Gastroesophageal sphincter (tissue), 4 donors: Measurements from ENCODE around the gene ITPRID2. TPM values are rescaled to one million over a fixed set of nuclear protein-coding genes. Genes with fewer than 3 reads are reported as not detected.

Experiments
- ATAC-seq: fragments of 150-250 bp; one replicate; pipeline ENCODE4 v1.9.1; 2016; ENCODE audit warnings: mild to moderate bottlenecking, moderate library complexity
- H3K27ac ChIP-seq, 4 donors: fragments of 200-600 bp; sonication (generic) in 3 of 4; 1 replicate in 3 of 4; 2 replicates in 1 of 4; pipeline ENCODE4 v1.5.1; 2016 to 2019
- H3K27me3 ChIP-seq: fragments of 200-600 bp; sonication (generic); one replicate; pipeline ENCODE4 v1.5.1; 2019
- H3K36me3 ChIP-seq, 2 donors: fragments of 200-600 bp; sonication (generic); one replicate each; pipeline ENCODE4 v1.5.1; 2019; ENCODE audit warnings: control low read depth in 1 of 2
- H3K4me1 ChIP-seq, 3 donors: fragments of 200-600 bp; sonication (generic); 1 replicate in 2 of 3; 2 replicates in 1 of 3; pipeline ENCODE4 v1.5.1; 2016 to 2019; ENCODE audit warnings: control low read depth in 2 of 3
- H3K4me3 ChIP-seq, 2 donors: fragments of 200-600 bp; sonication (generic); one replicate each; pipeline ENCODE4 v1.5.1; 2019; ENCODE audit warnings: mild to moderate bottlenecking in 1 of 2, moderate library complexity in 1 of 2
- H3K9me3 ChIP-seq, 3 donors: fragments of 200-600 bp; sonication (generic); one replicate each; pipeline ENCODE4 v1.5.1; 2017 to 2019; ENCODE audit warnings: control low read depth in 2 of 3
- EP300 ChIP-seq: sonication (generic); formaldehyde crosslinking; IDR thresholded peaks from one replicate; pipeline ENCODE4 v1.6.1; 2017; ENCODE audit warnings: antibody characterized with exemption, mild to moderate bottlenecking
- POLR2A ChIP-seq, 2 donors: fragments of 450-650 bp; IDR thresholded peaks; one replicate each; pipeline ENCODE4 v1.6.1; 2017; ENCODE audit warnings: antibody characterized with exemption in 2 of 2, mild to moderate bottlenecking in 2 of 2, moderate library complexity in 1 of 2
- POLR2AphosphoS5 ChIP-seq: sonication (generic); formaldehyde crosslinking; IDR thresholded peaks from one replicate; pipeline ENCODE4 v1.6.1; 2017; ENCODE audit warnings: antibody characterized with exemption
- WGBS, 2 donors: methylation state at CpG; one replicate each; pipeline ENCODE4 v1.1.5; 2018; ENCODE audit warnings: low coverage in 1 of 2; 5-methylcytosine and 5-hydroxymethylcytosine counted together
- total RNA-seq, 4 donors: library from RNA; depleted of rRNA; stranded (reverse); fragments of >200 nt; gene quantifications; one replicate each; pipeline ENCODE4 v1.1.0, GENCODE V29; 2016
- TF ChIP-seq, protein P1 (sequence below), 4 experiments: fragments of 200-600 bp in 2 of 4; fragments of 450-650 bp in 2 of 4; sonication (generic) in 1 of 4; IDR thresholded peaks; one replicate each; pipeline ENCODE4 v1.5.1; 2017 to 2019; ENCODE audit warnings: antibody characterized with exemption in 4 of 4, mild to moderate bottlenecking in 2 of 4, moderate library complexity in 2 of 4

The ITPRID2 gene
- total RNA-seq, 4 donors from 2014 or later: 106 to 127 (median 116) TPM

DNA sequence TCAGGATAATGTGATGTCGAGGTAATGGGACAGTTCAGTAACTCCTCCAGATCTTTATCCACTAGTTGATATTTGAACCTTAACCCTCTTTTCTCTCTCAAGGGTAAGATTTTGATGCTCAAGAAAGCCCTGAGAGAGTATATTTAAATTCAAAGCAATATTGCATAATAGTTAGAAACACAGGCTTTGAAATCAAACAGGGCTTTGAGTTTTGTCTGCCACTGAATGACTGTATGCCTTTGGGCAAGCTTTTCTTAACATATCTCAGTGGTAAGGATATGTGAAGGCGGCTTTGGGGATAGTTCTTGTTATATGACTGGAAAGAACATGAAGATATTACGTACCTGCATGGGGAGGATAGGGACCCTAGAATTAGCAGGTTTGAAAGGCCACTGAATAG lies 11.1 kb downstream of the ITPRID2 start:
- 74 to 86% methylated on average over 3 of the region's 3 CpGs for WGBS, 2 donors
- no peak for ATAC-seq
- Histone ChIP-seq H3K27me3 (no peaks in the 10 kb centered on the region), H3K4me3 (no peak overlapping the region), H3K4me1 (peaks cover 0 to 93% (median 3%) of the 10 kb centered on the region in 3 donors), H3K36me3 (peaks cover 7 to 73% of the 10 kb centered on the region in 2 donors), H3K27ac (no peak overlapping the region), H3K9me3 (no peaks in the 10 kb centered on the region)
- TF ChIP-seq EP300 (no peak), POLR2AphosphoS5 (no peak), POLR2A (IDR thresholded peaks at IDR 0.05) (no peak)
- TF ChIP-seq, protein P1, sequence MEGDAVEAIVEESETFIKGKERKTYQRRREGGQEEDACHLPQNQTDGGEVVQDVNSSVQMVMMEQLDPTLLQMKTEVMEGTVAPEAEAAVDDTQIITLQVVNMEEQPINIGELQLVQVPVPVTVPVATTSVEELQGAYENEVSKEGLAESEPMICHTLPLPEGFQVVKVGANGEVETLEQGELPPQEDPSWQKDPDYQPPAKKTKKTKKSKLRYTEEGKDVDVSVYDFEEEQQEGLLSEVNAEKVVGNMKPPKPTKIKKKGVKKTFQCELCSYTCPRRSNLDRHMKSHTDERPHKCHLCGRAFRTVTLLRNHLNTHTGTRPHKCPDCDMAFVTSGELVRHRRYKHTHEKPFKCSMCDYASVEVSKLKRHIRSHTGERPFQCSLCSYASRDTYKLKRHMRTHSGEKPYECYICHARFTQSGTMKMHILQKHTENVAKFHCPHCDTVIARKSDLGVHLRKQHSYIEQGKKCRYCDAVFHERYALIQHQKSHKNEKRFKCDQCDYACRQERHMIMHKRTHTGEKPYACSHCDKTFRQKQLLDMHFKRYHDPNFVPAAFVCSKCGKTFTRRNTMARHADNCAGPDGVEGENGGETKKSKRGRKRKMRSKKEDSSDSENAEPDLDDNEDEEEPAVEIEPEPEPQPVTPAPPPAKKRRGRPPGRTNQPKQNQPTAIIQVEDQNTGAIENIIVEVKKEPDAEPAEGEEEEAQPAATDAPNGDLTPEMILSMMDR (IDR thresholded peaks at IDR 0.05): no peak

DNA sequence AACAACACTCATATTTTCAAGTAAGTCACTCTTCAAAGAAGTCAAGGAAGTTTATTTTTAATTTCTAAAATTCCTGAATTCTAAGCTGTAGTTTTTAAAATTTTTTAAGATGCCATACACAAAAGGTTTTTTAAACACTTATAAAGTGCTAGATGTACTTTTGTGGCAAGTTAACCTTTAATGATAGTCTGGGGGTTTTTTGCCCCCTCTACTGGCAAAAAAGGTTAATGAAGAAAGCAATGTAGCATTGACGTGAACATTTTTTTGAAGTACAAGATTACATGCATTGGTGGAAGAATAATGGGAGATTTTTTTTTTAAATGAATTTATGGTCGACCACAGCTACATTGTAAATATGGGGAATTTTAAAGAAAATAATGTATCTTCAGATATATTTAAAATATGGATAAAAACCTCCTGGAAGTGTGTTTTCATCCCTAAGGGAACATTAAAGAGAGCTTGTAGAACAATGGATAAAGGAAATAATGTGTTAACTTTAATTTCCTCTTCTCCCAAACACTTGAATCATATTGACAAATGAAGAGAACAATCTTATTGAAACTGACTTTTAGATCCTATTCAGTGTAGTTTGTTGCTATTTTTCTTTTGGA lies 12.6 kb downstream of the ITPRID2 start:
- no peak for TF ChIP-seq POLR2A (IDR thresholded peaks at IDR 0.05)
- TF ChIP-seq POLR2AphosphoS5: no peak
- TF ChIP-seq EP300: no peak
- TF ChIP-seq, protein P1 (IDR thresholded peaks at IDR 0.05): peak; percentile 36 to 61 (median 55)
- Histone ChIP-seq H3K36me3 (peaks cover 7 to 66% of the 10 kb centered on the region in 2 donors), H3K4me1 (peaks cover 0 to 90% (median 6%) of the 10 kb centered on the region in 3 donors), H3K27me3 (no peaks in the 10 kb centered on the region), H3K27ac (no peak overlapping the region), H3K4me3 (no peak overlapping the region), H3K9me3 (no peaks in the 10 kb centered on the region)
- 0 to 9% methylated on average over 2 of the region's 2 CpGs for WGBS, 2 donors
- no peak for ATAC-seq

DNA sequence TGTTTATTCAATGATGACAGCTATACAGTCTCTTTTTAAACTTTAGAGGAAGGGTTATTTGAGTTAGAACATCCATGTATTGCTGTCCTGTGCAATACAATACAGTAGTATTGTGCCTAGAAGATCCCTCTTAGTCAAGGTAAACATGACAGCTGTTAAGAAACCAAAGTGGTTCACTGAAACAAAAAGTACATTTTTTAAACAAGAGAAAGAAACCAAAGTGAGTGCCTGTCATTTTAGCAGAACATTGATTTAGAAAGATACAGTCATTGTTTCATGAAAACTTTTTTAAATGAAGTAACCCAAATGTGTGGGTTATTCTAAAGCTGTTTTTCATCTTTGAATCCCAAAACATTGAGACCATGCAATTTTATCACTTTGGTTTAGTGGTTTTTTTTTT lies 15.5 kb downstream of the ITPRID2 start:
- Histone ChIP-seq H3K4me1 (peaks cover 0 to 91% (median 6%) of the 10 kb centered on the region in 3 donors), H3K36me3 (peaks cover 2 to 54% of the 10 kb centered on the region in 2 donors), H3K9me3 (no peaks in the 10 kb centered on the region), H3K4me3 (no peak overlapping the region), H3K27me3 (no peaks in the 10 kb centered on the region), H3K27ac (no peak overlapping the region)
- no peak for ATAC-seq
- TF ChIP-seq EP300 (no peak), POLR2AphosphoS5 (no peak), POLR2A (IDR thresholded peaks at IDR 0.05) (no peak)
- TF ChIP-seq, protein P1 (IDR thresholded peaks at IDR 0.05): no peak

- H3K27ac ChIP-seq: no peak overlapping the region
- peaks cover 0 to 87% (median 6%) of the 10 kb centered on the region in 3 donors for H3K4me1 ChIP-seq
- ATAC-seq: no peak
- H3K9me3 ChIP-seq: no peaks in the 10 kb centered on the region
- H3K36me3 ChIP-seq: peaks cover 0 to 50% of the 10 kb centered on the region in 2 donors
- WGBS, 2 donors: 83 to 100% methylated on average over 1 of the region's 1 CpG
- no peaks in the 10 kb centered on the region for H3K27me3 ChIP-seq
- no peak for TF ChIP-seq EP300
- TF ChIP-seq, protein P1 (IDR thresholded peaks at IDR 0.05): no peak
- no peak for TF ChIP-seq POLR2A (IDR thresholded peaks at IDR 0.05)
- no peak for TF ChIP-seq POLR2AphosphoS5
- H3K4me3 ChIP-seq: no peak overlapping the region
Observed at GRCh38 chr2:181907635-181908034, 16.1 kb downstream of the ITPRID2 start.
